ENCODE measurements around the gene MEIOB. TPM values are rescaled to one million over a fixed set of nuclear protein-coding genes. Genes with fewer than 3 reads are reported as not detected.

The MEIOB gene
- total RNA-seq, 1 donor from 2014 or later = not detected

DNA sequence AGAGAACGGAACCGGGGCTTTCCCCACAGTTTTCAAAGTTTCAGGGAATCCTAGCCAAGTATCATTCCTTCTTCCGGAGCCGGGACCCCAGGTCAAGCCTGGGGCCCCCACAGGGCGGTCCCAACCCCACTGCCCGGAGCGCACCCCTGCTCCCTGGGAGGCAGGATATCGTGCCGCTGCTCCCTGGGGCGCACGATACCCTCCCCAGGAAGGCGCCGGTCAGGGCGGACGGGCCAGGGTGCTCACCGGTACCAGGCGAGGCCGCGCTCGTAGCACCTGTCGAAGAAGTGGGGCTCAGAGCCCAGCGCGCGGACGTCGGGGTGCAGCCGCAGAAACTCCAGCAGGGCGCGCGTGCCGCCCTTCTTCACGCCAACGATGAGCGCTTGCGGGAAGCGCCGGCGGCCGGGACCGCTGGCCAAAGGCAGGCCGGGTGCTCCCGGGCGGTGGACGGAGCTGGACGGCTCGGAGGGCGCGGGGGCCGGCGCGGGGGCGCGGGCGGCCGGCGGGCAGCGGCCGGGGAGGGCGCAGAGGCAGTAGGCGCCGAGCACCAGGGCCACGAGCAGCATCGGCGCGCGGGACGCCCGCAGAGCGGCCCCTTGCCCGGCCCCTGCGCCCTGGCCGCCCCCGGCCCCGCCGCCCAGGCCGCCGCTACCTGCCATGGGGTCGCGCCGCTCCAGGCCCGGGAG lies 45.8 kb upstream of the MEIOB start:
- Mint-ChIP-seq H3K9me3 (no peaks in the 10 kb centered on the region), H3K27me3 (ENCODE audit: low read depth) (peaks cover 81% of the 10 kb centered on the region), H3K36me3 (ENCODE audit: low read depth) (no peaks in the 10 kb centered on the region), H3K27ac (ENCODE audit: unreplicated experiment) (no peak overlapping the region), H3K4me1 (peaks cover 10% of the 10 kb centered on the region), H3K4me3 (no peak overlapping the region)
- TF ChIP-seq, protein P1, sequence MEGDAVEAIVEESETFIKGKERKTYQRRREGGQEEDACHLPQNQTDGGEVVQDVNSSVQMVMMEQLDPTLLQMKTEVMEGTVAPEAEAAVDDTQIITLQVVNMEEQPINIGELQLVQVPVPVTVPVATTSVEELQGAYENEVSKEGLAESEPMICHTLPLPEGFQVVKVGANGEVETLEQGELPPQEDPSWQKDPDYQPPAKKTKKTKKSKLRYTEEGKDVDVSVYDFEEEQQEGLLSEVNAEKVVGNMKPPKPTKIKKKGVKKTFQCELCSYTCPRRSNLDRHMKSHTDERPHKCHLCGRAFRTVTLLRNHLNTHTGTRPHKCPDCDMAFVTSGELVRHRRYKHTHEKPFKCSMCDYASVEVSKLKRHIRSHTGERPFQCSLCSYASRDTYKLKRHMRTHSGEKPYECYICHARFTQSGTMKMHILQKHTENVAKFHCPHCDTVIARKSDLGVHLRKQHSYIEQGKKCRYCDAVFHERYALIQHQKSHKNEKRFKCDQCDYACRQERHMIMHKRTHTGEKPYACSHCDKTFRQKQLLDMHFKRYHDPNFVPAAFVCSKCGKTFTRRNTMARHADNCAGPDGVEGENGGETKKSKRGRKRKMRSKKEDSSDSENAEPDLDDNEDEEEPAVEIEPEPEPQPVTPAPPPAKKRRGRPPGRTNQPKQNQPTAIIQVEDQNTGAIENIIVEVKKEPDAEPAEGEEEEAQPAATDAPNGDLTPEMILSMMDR (conservative IDR thresholded peaks at IDR 0.05) = no peak
- DNase-seq (ENCODE audit: low read depth, low spot score) = no peak

DNA sequence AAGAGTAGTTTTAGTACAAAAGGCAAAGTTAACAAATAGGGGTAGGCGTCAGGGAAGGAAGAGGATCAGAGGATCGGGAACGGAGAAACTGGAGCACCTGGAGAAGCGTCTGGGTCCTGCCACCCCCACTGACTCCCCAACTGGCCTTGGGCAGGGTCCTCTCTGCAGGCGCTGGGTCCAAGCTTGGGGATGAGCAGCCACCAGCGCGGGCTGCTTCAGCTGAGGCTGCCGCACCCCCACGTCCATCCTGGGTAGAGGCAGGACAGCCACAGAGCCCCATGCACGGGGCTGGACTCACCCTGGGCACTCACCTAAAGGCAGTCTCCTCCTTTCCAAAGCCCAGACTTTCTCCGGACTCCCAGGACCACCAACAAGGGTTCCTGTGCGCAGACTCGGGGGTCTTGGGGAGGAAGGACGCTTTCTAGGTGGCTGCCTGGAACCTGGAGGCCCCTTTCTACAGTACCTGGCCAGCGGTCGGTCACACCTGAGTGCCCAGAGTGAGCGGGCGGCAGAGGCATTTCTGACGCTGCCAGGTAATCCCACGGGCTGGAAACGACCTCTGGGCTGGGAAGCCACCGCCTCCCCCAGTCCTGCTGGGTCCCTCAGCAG lies 45.2 kb upstream of the MEIOB start:
- Mint-ChIP-seq H3K4me1 (peaks cover 10% of the 10 kb centered on the region), H3K9me3 (no peaks in the 10 kb centered on the region), H3K36me3 (ENCODE audit: low read depth) (no peaks in the 10 kb centered on the region), H3K4me3 (no peak overlapping the region), H3K27me3 (ENCODE audit: low read depth) (peaks cover 78% of the 10 kb centered on the region), H3K27ac (ENCODE audit: unreplicated experiment) (no peak overlapping the region)
- no peak for DNase-seq (ENCODE audit: low read depth, low spot score)
- TF ChIP-seq, protein P1 (conservative IDR thresholded peaks at IDR 0.05) = no peak

DNA sequence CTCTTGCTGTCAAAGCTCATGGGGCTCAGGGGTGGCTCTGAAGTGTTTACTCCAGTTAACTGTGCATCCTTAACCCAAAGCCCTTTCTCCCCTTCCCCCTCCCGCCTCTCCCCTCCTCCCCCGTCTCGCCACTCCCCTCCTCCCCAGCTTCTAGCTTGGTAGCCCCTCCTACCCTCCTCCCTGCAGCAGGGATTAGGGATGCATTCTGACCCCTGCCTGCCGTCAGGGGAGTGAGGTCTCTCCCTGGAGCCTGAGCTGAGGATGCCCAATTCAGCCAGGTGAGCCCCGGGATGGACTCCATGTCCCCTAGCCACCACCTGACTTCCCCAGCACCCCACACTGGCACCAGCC lies 44.7 kb upstream of the MEIOB start:
- Mint-ChIP-seq H3K9me3 (no peaks in the 10 kb centered on the region), H3K27ac (ENCODE audit: unreplicated experiment) (no peak overlapping the region)

DNA sequence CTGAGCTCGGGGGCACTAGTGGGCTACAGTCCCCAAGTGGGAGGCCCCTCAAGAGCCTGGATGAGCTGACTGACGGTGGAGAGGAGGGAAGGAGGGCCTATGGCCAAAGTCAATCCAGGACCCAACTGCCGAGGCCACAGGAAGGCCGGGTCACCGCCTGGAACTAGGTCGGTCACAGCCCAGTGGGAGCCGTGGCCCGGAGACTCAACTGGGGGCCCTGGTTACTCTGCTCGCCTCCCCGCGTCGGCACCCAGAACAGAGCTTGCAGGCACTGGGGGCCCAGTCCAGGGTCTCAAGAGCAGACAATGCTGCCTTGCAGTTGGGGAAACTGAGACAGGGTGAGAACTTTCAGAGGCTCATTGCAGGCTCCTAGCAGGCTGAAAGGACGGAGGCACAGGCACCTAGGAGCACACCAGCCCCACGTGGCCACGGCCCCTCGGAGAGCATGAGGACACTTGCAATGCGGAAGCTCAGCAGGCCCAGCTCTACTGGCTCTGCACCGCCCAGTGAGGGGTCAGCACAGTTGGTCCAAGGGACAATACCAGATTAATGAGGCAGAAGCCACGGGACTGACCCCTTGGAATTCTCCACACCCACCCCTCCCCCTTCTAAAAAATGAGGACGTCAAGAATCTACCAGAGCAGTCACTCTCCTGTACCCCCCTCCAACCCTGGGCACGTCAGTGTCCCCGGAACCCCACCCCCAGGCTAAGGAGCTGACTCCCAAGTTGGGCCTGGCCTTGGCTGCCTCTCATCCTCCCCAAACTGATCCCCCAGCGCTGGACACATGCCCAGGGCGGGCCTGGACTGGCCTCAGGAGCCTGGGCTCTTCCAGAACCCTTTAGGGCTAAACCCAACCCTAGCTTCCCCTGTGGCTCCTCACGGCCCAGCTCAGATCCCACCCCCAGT lies 44.0 kb upstream of the MEIOB start:
- H3K4me3 Mint-ChIP-seq = no peak overlapping the region
- H3K27ac Mint-ChIP-seq (ENCODE audit: unreplicated experiment) = no peak overlapping the region
- no peak for DNase-seq (ENCODE audit: low read depth, low spot score)
- peaks cover 67% of the 10 kb centered on the region for H3K27me3 Mint-ChIP-seq (ENCODE audit: low read depth)
- H3K4me1 Mint-ChIP-seq = peaks cover 5% of the 10 kb centered on the region
- no peaks in the 10 kb centered on the region for H3K36me3 Mint-ChIP-seq (ENCODE audit: low read depth)
- H3K9me3 Mint-ChIP-seq = no peaks in the 10 kb centered on the region
- TF ChIP-seq, protein P1 (conservative IDR thresholded peaks at IDR 0.05) = no peak

More for the DNA sequence above, 44.7 kb upstream of the MEIOB start:
- Mint-ChIP-seq H3K27me3 (ENCODE audit: low read depth) (peaks cover 73% of the 10 kb centered on the region), H3K4me1 (peaks cover 10% of the 10 kb centered on the region), H3K4me3 (no peak overlapping the region), H3K36me3 (ENCODE audit: low read depth) (no peaks in the 10 kb centered on the region)
- no peak for DNase-seq (ENCODE audit: low read depth, low spot score)
- TF ChIP-seq, protein P1 (conservative IDR thresholded peaks at IDR 0.05) = no peak

DNA sequence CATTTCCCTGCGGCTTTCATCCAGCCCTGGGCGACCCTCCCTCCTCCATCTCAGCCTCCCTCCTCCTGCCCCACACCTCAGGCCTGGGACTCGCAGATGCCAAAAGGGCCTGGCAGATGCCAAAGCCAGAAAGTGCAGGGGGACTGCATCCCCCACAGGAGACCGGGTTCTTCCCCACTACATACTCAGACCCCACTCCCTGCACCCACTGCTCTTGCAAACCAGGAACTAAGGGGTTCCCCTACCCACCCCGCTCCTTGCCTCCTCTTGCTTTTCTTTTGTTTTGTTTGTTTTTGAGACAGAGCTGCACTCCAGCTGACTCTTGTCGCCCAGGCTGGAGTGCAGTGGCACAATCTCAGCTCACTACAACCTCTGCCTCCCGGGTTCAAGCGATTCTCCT lies 43.0 kb upstream of the MEIOB start:
- peaks cover 57% of the 10 kb centered on the region for H3K27me3 Mint-ChIP-seq (ENCODE audit: low read depth)
- H3K9me3 Mint-ChIP-seq = no peaks in the 10 kb centered on the region
- H3K4me1 Mint-ChIP-seq = no peaks in the 10 kb centered on the region
- DNase-seq (ENCODE audit: low read depth, low spot score) = no peak
- no peaks in the 10 kb centered on the region for H3K36me3 Mint-ChIP-seq (ENCODE audit: low read depth)
- H3K4me3 Mint-ChIP-seq = no peak overlapping the region
- TF ChIP-seq, protein P1 (conservative IDR thresholded peaks at IDR 0.05) = no peak
- H3K27ac Mint-ChIP-seq (ENCODE audit: unreplicated experiment) = no peak overlapping the region
